ENCODE measurements around the gene SHPK.

The SHPK gene

DNA sequence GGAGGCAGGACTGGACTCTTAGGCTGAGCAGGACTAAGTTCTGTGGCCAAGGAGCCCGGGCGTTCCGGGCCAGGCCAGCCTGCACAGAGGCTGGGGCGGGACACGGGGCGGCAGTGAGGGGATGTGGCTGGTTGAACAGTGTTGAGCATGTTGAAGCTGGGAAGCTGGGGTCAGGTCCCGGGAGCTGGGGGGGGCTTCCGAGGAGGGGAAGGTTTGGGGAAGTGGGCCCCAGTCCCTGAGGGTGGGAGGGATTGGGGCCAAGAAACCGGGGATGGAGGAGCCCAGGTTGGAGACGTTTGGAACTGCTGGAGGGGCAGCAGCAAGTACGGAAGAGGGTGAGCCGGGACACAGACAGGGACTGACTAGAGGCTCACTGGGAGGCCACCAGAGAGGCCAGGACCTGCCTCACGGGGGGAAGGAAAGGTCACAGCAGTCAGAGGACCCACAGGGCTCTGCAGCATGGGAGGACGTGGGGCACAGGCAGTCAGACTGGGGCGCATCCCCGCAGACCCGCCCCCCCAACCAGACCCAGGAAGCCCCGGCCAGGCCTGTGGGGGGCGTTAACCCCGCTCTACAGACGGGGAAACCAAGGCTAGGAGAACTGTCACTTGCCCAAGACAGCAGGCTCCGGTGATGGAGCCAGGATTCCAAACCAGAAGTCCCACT lies 22.9 kb upstream of the SHPK start:
- H3K36me3 ChIP-seq (ENCODE audit: low read length): no peaks in the 10 kb centered on the region
- H3K27ac ChIP-seq (ENCODE audit: low read depth, low read length): no peak overlapping the region

DNA sequence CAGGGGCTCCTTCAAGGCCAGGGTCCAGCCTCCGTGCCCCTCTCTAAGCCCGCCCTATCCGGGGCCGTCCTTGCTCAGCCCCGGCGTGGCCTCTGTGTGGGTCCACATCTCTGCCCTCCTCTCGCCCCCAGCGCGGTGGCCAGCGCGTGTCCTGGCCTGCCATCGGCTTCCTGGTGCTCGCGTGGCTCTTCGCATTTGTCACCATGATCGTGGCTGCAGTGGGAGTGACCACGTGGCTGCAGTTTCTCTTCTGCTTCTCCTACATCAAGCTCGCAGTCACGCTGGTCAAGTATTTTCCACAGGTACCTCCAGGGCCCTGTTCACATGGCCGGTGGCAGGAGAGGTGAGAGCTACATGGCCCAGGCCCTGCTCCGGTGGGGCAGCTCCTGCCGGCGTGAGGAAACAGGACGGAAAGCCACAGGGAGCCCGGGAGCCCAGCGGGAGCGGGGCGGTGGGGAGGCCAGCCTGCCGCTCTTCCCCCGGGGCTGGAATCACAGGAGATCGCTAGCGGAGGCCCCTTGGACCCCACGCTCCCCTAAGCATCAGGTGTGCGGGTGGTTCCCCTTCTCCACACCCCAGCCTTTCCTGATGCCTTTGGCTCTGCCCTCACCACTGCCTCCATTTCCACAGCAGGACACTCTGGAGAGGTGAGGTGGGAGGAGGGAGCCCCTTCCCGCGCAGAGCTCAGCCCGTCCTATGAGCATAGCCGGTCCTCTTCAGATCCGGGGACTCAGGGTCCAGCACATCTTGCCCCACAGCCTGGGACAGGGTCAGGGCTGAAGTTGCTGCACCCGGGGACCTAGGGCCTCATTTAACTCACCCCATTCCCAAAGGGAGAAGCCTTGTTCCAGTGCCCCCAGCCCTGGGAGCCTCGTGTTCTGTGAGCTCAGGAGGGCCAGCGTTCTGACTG lies 22.1 kb upstream of the SHPK start:
- Histone ChIP-seq H2AFZ (ENCODE audit: low read depth, low read length, severe bottlenecking) (no peak overlapping the region), H3F3A (ENCODE audit: insufficient read depth) (no peaks in the 10 kb centered on the region), H3K27ac (ENCODE audit: low read depth, low read length) (no peak overlapping the region), H3K4me3 (ENCODE audit: insufficient read depth, low read length, poor library complexity, severe bottlenecking) (no peak overlapping the region), H3K79me2 (ENCODE audit: insufficient read depth, low read length) (no peaks in the 10 kb centered on the region), H3K9ac (ENCODE audit: low read length) (no peak overlapping the region), H3K27me3 (ENCODE audit: low read length) (no peaks in the 10 kb centered on the region), H3K4me2 (ENCODE audit: low read depth, low read length, poor library complexity, severe bottlenecking) (no peak overlapping the region), H4K20me1 (ENCODE audit: low read depth, low read length) (no peaks in the 10 kb centered on the region), H3K9me2 (replicated peaks; ENCODE audit: insufficient read depth, low read length) (no peaks in the 10 kb centered on the region), H3K36me3 (ENCODE audit: low read length) (no peaks in the 10 kb centered on the region), H3K9me3 (ENCODE audit: insufficient read depth, low read length) (no peaks in the 10 kb centered on the region)
- TF ChIP-seq EZH2phosphoT487 (conservative IDR thresholded peaks at IDR 0.05; ENCODE audit: low read length): no peak
- TF ChIP-seq, protein P1, sequence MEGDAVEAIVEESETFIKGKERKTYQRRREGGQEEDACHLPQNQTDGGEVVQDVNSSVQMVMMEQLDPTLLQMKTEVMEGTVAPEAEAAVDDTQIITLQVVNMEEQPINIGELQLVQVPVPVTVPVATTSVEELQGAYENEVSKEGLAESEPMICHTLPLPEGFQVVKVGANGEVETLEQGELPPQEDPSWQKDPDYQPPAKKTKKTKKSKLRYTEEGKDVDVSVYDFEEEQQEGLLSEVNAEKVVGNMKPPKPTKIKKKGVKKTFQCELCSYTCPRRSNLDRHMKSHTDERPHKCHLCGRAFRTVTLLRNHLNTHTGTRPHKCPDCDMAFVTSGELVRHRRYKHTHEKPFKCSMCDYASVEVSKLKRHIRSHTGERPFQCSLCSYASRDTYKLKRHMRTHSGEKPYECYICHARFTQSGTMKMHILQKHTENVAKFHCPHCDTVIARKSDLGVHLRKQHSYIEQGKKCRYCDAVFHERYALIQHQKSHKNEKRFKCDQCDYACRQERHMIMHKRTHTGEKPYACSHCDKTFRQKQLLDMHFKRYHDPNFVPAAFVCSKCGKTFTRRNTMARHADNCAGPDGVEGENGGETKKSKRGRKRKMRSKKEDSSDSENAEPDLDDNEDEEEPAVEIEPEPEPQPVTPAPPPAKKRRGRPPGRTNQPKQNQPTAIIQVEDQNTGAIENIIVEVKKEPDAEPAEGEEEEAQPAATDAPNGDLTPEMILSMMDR (IDR thresholded peaks at IDR 0.05; ENCODE audit: insufficient read depth, low read length, poor library complexity, severe bottlenecking): no peak

More for the DNA sequence above, 22.9 kb upstream of the SHPK start:
- Histone ChIP-seq H3K9me2 (replicated peaks; ENCODE audit: insufficient read depth, low read length) (no peaks in the 10 kb centered on the region), H3K9me3 (ENCODE audit: insufficient read depth, low read length) (no peaks in the 10 kb centered on the region), H4K20me1 (ENCODE audit: low read depth, low read length) (no peaks in the 10 kb centered on the region), H3K27me3 (ENCODE audit: low read length) (no peaks in the 10 kb centered on the region), H3K4me3 (ENCODE audit: insufficient read depth, low read length, poor library complexity, severe bottlenecking) (no peak overlapping the region), H3K9ac (ENCODE audit: low read length) (no peak overlapping the region), H3F3A (ENCODE audit: insufficient read depth) (no peaks in the 10 kb centered on the region), H3K79me2 (ENCODE audit: insufficient read depth, low read length) (no peaks in the 10 kb centered on the region), H2AFZ (ENCODE audit: low read depth, low read length, severe bottlenecking) (no peak overlapping the region), H3K4me2 (ENCODE audit: low read depth, low read length, poor library complexity, severe bottlenecking) (no peak overlapping the region)
- TF ChIP-seq EZH2phosphoT487 (conservative IDR thresholded peaks at IDR 0.05; ENCODE audit: low read length): no peak
- TF ChIP-seq, protein P1 (IDR thresholded peaks at IDR 0.05; ENCODE audit: insufficient read depth, low read length, poor library complexity, severe bottlenecking): no peak

DNA sequence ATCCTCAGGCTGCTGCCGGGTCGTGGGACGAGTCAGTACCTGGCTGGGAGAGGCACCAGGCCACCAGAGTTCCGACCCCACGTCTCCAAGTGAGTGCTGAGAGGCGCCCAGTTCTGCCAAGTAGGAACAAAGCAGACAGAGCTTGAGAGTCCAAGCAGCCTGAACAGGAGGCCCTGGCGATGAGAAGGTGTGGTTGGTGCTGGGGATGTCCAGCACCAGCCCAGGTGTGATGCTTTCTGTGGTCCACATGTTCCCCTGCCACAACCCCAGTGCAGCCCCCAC lies 21.5 kb upstream of the SHPK start:
- TF ChIP-seq, protein P1 (IDR thresholded peaks at IDR 0.05; ENCODE audit: insufficient read depth, low read length, poor library complexity, severe bottlenecking): no peak
- TF ChIP-seq EZH2phosphoT487 (conservative IDR thresholded peaks at IDR 0.05; ENCODE audit: low read length): no peak
- H3K27me3 ChIP-seq (ENCODE audit: low read length): no peaks in the 10 kb centered on the region
- no peaks in the 10 kb centered on the region for H3K9me3 ChIP-seq (ENCODE audit: insufficient read depth, low read length)
- H3K4me2 ChIP-seq (ENCODE audit: low read depth, low read length, poor library complexity, severe bottlenecking): no peak overlapping the region
- no peak overlapping the region for H3K4me3 ChIP-seq (ENCODE audit: insufficient read depth, low read length, poor library complexity, severe bottlenecking)
- no peak overlapping the region for H3K27ac ChIP-seq (ENCODE audit: low read depth, low read length)
- H3F3A ChIP-seq (ENCODE audit: insufficient read depth): no peaks in the 10 kb centered on the region
- no peaks in the 10 kb centered on the region for H3K36me3 ChIP-seq (ENCODE audit: low read length)
- no peaks in the 10 kb centered on the region for H3K79me2 ChIP-seq (ENCODE audit: insufficient read depth, low read length)
- H4K20me1 ChIP-seq (ENCODE audit: low read depth, low read length): no peaks in the 10 kb centered on the region
- no peak overlapping the region for H3K9ac ChIP-seq (ENCODE audit: low read length)
- H2AFZ ChIP-seq (ENCODE audit: low read depth, low read length, severe bottlenecking): no peak overlapping the region
- no peaks in the 10 kb centered on the region for H3K9me2 ChIP-seq (replicated peaks; ENCODE audit: insufficient read depth, low read length)

Data from SU-DHL-6 (cell line).